ENCODE data around the gene MAPRE3.

Gene MAPRE3

GRCh38 chr2:27018142-27018541, 47.7 kb downstream of the MAPRE3 start:
- no peak for DNase-seq

- DNase-seq: no peak
Observed at GRCh38 chr2:27019459-27019858, 49.0 kb downstream of the MAPRE3 start.

GRCh38 chr2:27019931-27020855, 49.8 kb downstream of the MAPRE3 start:
- DNase-seq: no peak

GRCh38 chr2:27021253-27022049, 51.0 kb downstream of the MAPRE3 start:
- DNase-seq: no peak

- no peak for DNase-seq
Observed at GRCh38 chr2:27023740-27024139, 53.3 kb downstream of the MAPRE3 start.

GRCh38 chr2:27024188-27024587, 53.8 kb downstream of the MAPRE3 start:
- no peak for DNase-seq

- no peak for DNase-seq
Observed at GRCh38 chr2:27024812-27025211, 54.4 kb downstream of the MAPRE3 start.

GRCh38 chr2:27025281-27025800, 54.9 kb downstream of the MAPRE3 start:
- no peak for DNase-seq

- no peak for DNase-seq
Observed at GRCh38 chr2:27025861-27026851, 55.7 kb downstream of the MAPRE3 start.

- DNase-seq: no peak
Observed at GRCh38 chr2:27027211-27027651, 56.8 kb downstream of the MAPRE3 start.

- DNase-seq: no peak
Observed at GRCh38 chr2:27029051-27029450, 58.6 kb downstream of the MAPRE3 start.

- peak; percentile 70 for DNase-seq
Observed at GRCh38 chr2:27032495-27033252, 62.2 kb downstream of the MAPRE3 start, which contains the start of gene TMEM214. TMEM214 (plus strand) TSS chr2:27032965; CDS start chr2:27033016, 51 bp downstream.

- DNase-seq: no peak
Observed at GRCh38 chr2:27033253-27033852, 62.9 kb downstream of the MAPRE3 start.

GRCh38 chr2:27038012-27038411, 67.6 kb downstream of the MAPRE3 start:
- DNase-seq: no peak

GRCh38 chr2:27038631-27039339, 68.3 kb downstream of the MAPRE3 start:
- no peak for DNase-seq

- DNase-seq: no peak
Observed at GRCh38 chr2:27039426-27039825, 69.0 kb downstream of the MAPRE3 start.

GRCh38 chr2:27039871-27040270, 69.4 kb downstream of the MAPRE3 start:
- DNase-seq: no peak

GRCh38 chr2:27040282-27040681, 69.8 kb downstream of the MAPRE3 start:
- no peak for DNase-seq

- DNase-seq: no peak
Observed at GRCh38 chr2:27041752-27042151, 71.3 kb downstream of the MAPRE3 start.

- no peak for DNase-seq
Observed at GRCh38 chr2:27042159-27042661, 71.8 kb downstream of the MAPRE3 start.
